ENCODE data around the gene KHK.

DNA sequence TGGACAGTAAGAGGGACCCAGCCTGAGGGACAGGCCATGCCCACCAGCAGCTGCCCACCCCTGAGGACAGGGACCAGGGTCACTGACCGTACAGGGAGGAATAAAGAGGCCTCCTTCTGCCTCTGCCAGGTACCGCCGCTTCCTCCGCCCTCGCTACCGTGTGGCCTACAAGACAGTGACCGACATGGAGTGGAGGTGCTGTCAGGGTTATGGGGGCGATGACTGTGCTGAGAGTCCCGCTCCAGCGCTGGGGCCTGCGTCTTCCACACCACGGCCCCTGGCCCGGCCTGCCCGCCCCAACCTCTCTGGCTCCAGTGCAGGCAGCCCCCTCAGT is 6.0 kb upstream of the KHK start:
- TF ChIP-seq GATA2 (IDR thresholded peaks at IDR 0.05; ENCODE audit: low read depth, low read length), result no peak
- no peak for TF ChIP-seq GATA3 (IDR thresholded peaks at IDR 0.05; ENCODE audit: low read depth, low read length)
